CD14-positive monocyte (primary cell): Measurements from ENCODE around the gene RNF220. TPM values are rescaled to one million over a fixed set of nuclear protein-coding genes. Genes with fewer than 3 reads are reported as not detected.

Experiments
- DNase-seq, 3 donors: peaks; one replicate each; pipeline ENCODE4 v3.0.0-alpha.2; 2011 to 2022
- H2AFZ ChIP-seq: 2 replicates; pipeline ENCODE4 v1.6.0; 2012; ENCODE audit warnings: mild to moderate bottlenecking, low read depth, low read length, inconsistent platforms; ENCODE audit not compliant: insufficient read depth, poor library complexity, severe bottlenecking
- H3K27ac ChIP-seq, 2 donors: 1 replicate in 1 of 2; 2 replicates in 1 of 2; pipeline ENCODE4 v1.5.1; 2012 to 2013; ENCODE audit warnings: low read length in 2 of 2, control low read depth in 1 of 2, inconsistent platforms in 1 of 2, low read depth in 1 of 2, mild to moderate bottlenecking in 1 of 2
- H3K27me3 ChIP-seq, 2 donors: one replicate each; pipeline versions ENCODE4 v1.6.0 to v1.6.1; 2011 to 2013; ENCODE audit warnings: low read length in 2 of 2; ENCODE audit not compliant: control insufficient read depth in 2 of 2, insufficient read depth in 2 of 2
- H3K36me3 ChIP-seq, 2 donors: replicated peaks in 1 of 2; 1 replicate in 1 of 2; 2 replicates in 1 of 2; pipeline versions ENCODE4 v1.5.1 to v1.6.1; 2012 to 2013; ENCODE audit warnings: low read length in 2 of 2, control low read depth in 1 of 2, inconsistent platforms in 1 of 2, mild to moderate bottlenecking in 1 of 2; ENCODE audit not compliant: insufficient read depth in 2 of 2, control insufficient read depth in 1 of 2
- H3K4me1 ChIP-seq, 2 donors: 1 replicate in 1 of 2; 2 replicates in 1 of 2; pipeline versions ENCODE4 v1.5.1 to v1.6.1; 2012 to 2013; ENCODE audit warnings: low read length in 2 of 2, control low read depth in 1 of 2, inconsistent platforms in 1 of 2, mild to moderate bottlenecking in 1 of 2, moderate library complexity in 1 of 2; ENCODE audit not compliant: insufficient read depth in 2 of 2, control insufficient read depth in 1 of 2
- H3K4me2 ChIP-seq: replicated peaks from 2 replicates; pipeline ENCODE3; 2012; ENCODE audit warnings: low read length, moderate library complexity, mild to moderate bottlenecking; ENCODE audit not compliant: poor library complexity, severe bottlenecking; ENCODE audit errors: extremely low read depth
- H3K4me3 ChIP-seq, 3 experiments: fragments of 200-600 bp in 1 of 3; sonication (generic) in 1 of 3; replicated peaks in 1 of 3; 1 replicate in 2 of 3; 2 replicates in 1 of 3; pipeline ENCODE4 v1.5.1; 2011 to 2013; ENCODE audit warnings: low read length in 3 of 3, mild to moderate bottlenecking in 3 of 3, control low read depth in 2 of 3, low read depth in 2 of 3, inconsistent platforms in 1 of 3, moderate library complexity in 1 of 3
- H3K79me2 ChIP-seq: 2 replicates; pipeline ENCODE4 v1.6.0; 2012; ENCODE audit warnings: mild to moderate bottlenecking, control low read depth, inconsistent platforms, low read length, moderate library complexity; ENCODE audit not compliant: insufficient read depth
- H3K9ac ChIP-seq: 2 replicates; pipeline ENCODE4 v1.6.0; 2017; ENCODE audit warnings: low read length, mild to moderate bottlenecking; ENCODE audit not compliant: insufficient read depth, poor library complexity, severe bottlenecking
- H3K9me3 ChIP-seq, 2 donors: replicated peaks in 1 of 2; 1 replicate in 1 of 2; 2 replicates in 1 of 2; pipeline versions ENCODE4 v1.5.1 to v1.6.1; 2012 to 2013; ENCODE audit warnings: low read length in 2 of 2, control low read depth in 1 of 2; ENCODE audit not compliant: control insufficient read depth in 1 of 2, insufficient read depth in 1 of 2
- H4K20me1 ChIP-seq: 2 replicates; pipeline ENCODE4 v1.6.0; 2012; ENCODE audit warnings: mild to moderate bottlenecking, low read length, control low read depth, moderate library complexity; ENCODE audit not compliant: insufficient read depth
- H3K27ac Mint-ChIP-seq, 7 donors: one replicate each; pipeline ENCODE4 v1.8.0; 2020; ENCODE audit warnings: mild to moderate bottlenecking in 7 of 7, mixed read lengths in 7 of 7, moderate library complexity in 6 of 7, inconsistent platforms in 2 of 7
- H3K27me3 Mint-ChIP-seq, 3 donors: one replicate each; pipeline ENCODE4 v1.8.0; 2021 to 2022; ENCODE audit warnings: low read depth in 3 of 3, mild to moderate bottlenecking in 3 of 3, mixed read lengths in 3 of 3, moderate library complexity in 3 of 3, inconsistent platforms in 1 of 3
- H3K36me3 Mint-ChIP-seq, 2 donors: one replicate each; pipeline ENCODE4 v1.8.0; 2020; ENCODE audit warnings: mixed read lengths in 2 of 2, inconsistent platforms in 1 of 2, mild to moderate bottlenecking in 1 of 2
- H3K4me1 Mint-ChIP-seq: one replicate; pipeline ENCODE4 v1.8.0; 2020; ENCODE audit warnings: mild to moderate bottlenecking, mixed read lengths
- H3K4me3 Mint-ChIP-seq, 2 donors: one replicate each; pipeline ENCODE4 v1.8.0; 2020; ENCODE audit warnings: mild to moderate bottlenecking in 2 of 2, mixed read lengths in 2 of 2, moderate library complexity in 1 of 2
- H3K9me3 Mint-ChIP-seq, 7 donors: one replicate each; pipeline ENCODE4 v1.8.0; 2020 to 2022; ENCODE audit warnings: mixed read lengths in 7 of 7, mild to moderate bottlenecking in 6 of 7, moderate library complexity in 6 of 7, inconsistent platforms in 2 of 7
- CTCF ChIP-seq: fragments of 200-600 bp; IDR thresholded peaks from one replicate; pipeline ENCODE4 v1.8.0; 2022; ENCODE audit warnings: antibody characterized with exemption, mild to moderate bottlenecking
- WGBS: methylation state at CpG from one replicate; pipeline ENCODE4 v1.1.5; 2013; ENCODE audit warnings: missing lambda C conversion rate; ENCODE audit not compliant: insufficient coverage; 5-methylcytosine and 5-hydroxymethylcytosine counted together
- intact Hi-C, 2 donors: fragments of 100-400 bp; cut with micrococcal nuclease; formaldehyde crosslinking; loops; one replicate each; pipeline versions ENCODE4 v1.15.0 to v1.15.1; 2023
- polyA plus RNA-seq, 3 donors: library from polyadenylated mRNA; depleted of rRNA in 1 of 3; unstranded in 2 of 3; stranded (reverse) in 1 of 3; fragments of 300-500 nt in 2 of 3; fragments of >200 nt in 1 of 3; fragmentation: Illumina TruSeq in 2 of 3; gene quantifications; 1 replicate in 2 of 3; 2 replicates in 1 of 3; pipeline ENCODE4 v1.2.3, GENCODE V29; 2012 to 2021

The RNF220 gene
- polyA plus RNA-seq, 3 donors: 39.4 to 133 (median 49.4) TPM

- H3K4me1 ChIP-seq: peaks cover 0 to 3% of the 10 kb centered on the region in 2 donors
- no peaks in the 10 kb centered on the region for H3K27me3 ChIP-seq
- H3K9me3 ChIP-seq: no peaks in the 10 kb centered on the region
- no peak overlapping the region for H3K4me3 ChIP-seq
- H3K27ac ChIP-seq: no peak overlapping the region
- no peak overlapping the region for H3K4me2 ChIP-seq
- Mint-ChIP-seq H3K36me3 (no peaks in the 10 kb centered on the region), H3K4me1 (peaks cover 2% of the 10 kb centered on the region), H3K9me3 (no peaks in the 10 kb centered on the region), H3K27ac (no peak overlapping the region), H3K27me3 (peaks cover 0 to 3% (median 3%) of the 10 kb centered on the region in 3 donors), H3K4me3 (no peak overlapping the region)
- no peak overlapping the region for H2AFZ ChIP-seq
- no peaks in the 10 kb centered on the region for H4K20me1 ChIP-seq
- no peak overlapping the region for H3K9ac ChIP-seq
- no peaks in the 10 kb centered on the region for H3K79me2 ChIP-seq
- H3K36me3 ChIP-seq: no peaks in the 10 kb centered on the region
- intact Hi-C loops: loop anchor here in 1 of 2 donors (10.0 kb wide), 1 partner anchor 383 kb away; the partner anchor contains the start of gene DMAP1
- TF ChIP-seq CTCF: no peak
- DNase-seq: no peak
- WGBS: 93% methylated on average over 4 of the region's 10 CpGs
These were observed 193.1 kb downstream of the RNF220 start for GRCh38 chr1:44598167-44598566.

GRCh38 chr1:44602634-44603628, 197.9 kb downstream of the RNF220 start:
- no peaks in the 10 kb centered on the region for H3K27me3 ChIP-seq
- intact Hi-C loops: no loop called here

More at GRCh38 chr1:44602634-44603628, 197.9 kb downstream of the RNF220 start:
- peaks cover 0 to 4% (median 0%) of the 10 kb centered on the region in 7 donors for H3K9me3 Mint-ChIP-seq
- H3K36me3 ChIP-seq: no peaks in the 10 kb centered on the region
- no peaks in the 10 kb centered on the region for H3K79me2 ChIP-seq
- no peak for TF ChIP-seq CTCF
- no peak overlapping the region for H3K27ac ChIP-seq
- no peaks in the 10 kb centered on the region for H3K4me1 ChIP-seq
- no peak overlapping the region for H3K4me2 ChIP-seq
- no peak overlapping the region for H3K4me3 Mint-ChIP-seq
- no peak overlapping the region for H3K4me3 ChIP-seq
- H3K27me3 Mint-ChIP-seq: peaks cover 0 to 3% (median 0%) of the 10 kb centered on the region in 3 donors
- H2AFZ ChIP-seq: no peak overlapping the region
- no peaks in the 10 kb centered on the region for H4K20me1 ChIP-seq
- H3K9me3 ChIP-seq: no peaks in the 10 kb centered on the region
- DNase-seq: no peak
- WGBS: 85% methylated on average over 24 of the region's 29 CpGs
- H3K9ac ChIP-seq: no peak overlapping the region
- no peak overlapping the region for H3K27ac Mint-ChIP-seq
- H3K36me3 Mint-ChIP-seq: no peaks in the 10 kb centered on the region
- H3K4me1 Mint-ChIP-seq: peaks cover 4% of the 10 kb centered on the region
